Right atrium auricular region (tissue), 2 donors: ENCODE data around the gene FUS. TPM values are rescaled to one million over a fixed set of nuclear protein-coding genes. Genes with fewer than 3 reads are reported as not detected.
"Not testable (repeated sequence)": the region's sequence is repeated elsewhere in the genome, so short reads cannot be mapped to it uniquely, and the experiment has no call there.

ENCODE experiments used
- DNase-seq: peaks from one replicate; pipeline ENCODE4 v3.0.0-alpha.2; 2019; ENCODE audit warnings: low spot score
- H3K27ac ChIP-seq, 2 donors: fragments of 200-600 bp; sonication (generic); 1 replicate in 1 of 2; 2 replicates in 1 of 2; pipeline ENCODE4 v1.5.1; 2016 to 2019
- H3K27me3 ChIP-seq, 2 donors: fragments of 200-600 bp; sonication (generic); one replicate each; pipeline versions ENCODE4 v1.5.1 to v1.6.0; 2017 to 2019
- H3K36me3 ChIP-seq: fragments of 200-600 bp; sonication (generic); one replicate; pipeline ENCODE4 v1.5.1; 2016
- H3K4me1 ChIP-seq, 2 donors: fragments of 200-600 bp; sonication (generic); one replicate each; pipeline versions ENCODE4 v1.5.1 to v1.6.0; 2017 to 2019
- H3K4me3 ChIP-seq, 2 donors: fragments of 200-600 bp; sonication (generic); 1 replicate in 1 of 2; 2 replicates in 1 of 2; pipeline ENCODE4 v1.5.1; 2017 to 2019; ENCODE audit warnings: mild to moderate bottlenecking in 1 of 2, moderate library complexity in 1 of 2
- H3K9me3 ChIP-seq, 2 donors: fragments of 200-600 bp; sonication (generic); one replicate each; pipeline ENCODE4 v1.5.1; 2019
- CTCF ChIP-seq, 2 donors: fragments of 200-600 bp; sonication (generic); IDR thresholded peaks; one replicate each; pipeline ENCODE4 v1.5.1; 2019; ENCODE audit warnings: antibody characterized with exemption in 2 of 2
- total RNA-seq, 2 donors: library from RNA; depleted of rRNA; stranded (reverse); fragments of >200 nt; gene quantifications; one replicate each; pipeline ENCODE4 v1.1.0, GENCODE V29; 2016

The FUS gene
- total RNA-seq, 2 donors from 2014 or later = 16.9 to 34.3 TPM

GRCh38 chr16:31148896-31149295 lies 31.0 kb upstream of the FUS start:
- H3K27ac ChIP-seq = no peak overlapping the region
- no peak overlapping the region for H3K4me3 ChIP-seq
- TF ChIP-seq CTCF (IDR thresholded peaks at IDR 0.05) = no peak
- H3K27me3 ChIP-seq = peaks cover 0 to 7% of the 10 kb centered on the region in 2 donors
- H3K36me3 ChIP-seq = no peaks in the 10 kb centered on the region
- H3K4me1 ChIP-seq = peaks cover 0 to 7% of the 10 kb centered on the region in 2 donors
- DNase-seq = no peak
- no peaks in the 10 kb centered on the region for H3K9me3 ChIP-seq

DNA sequence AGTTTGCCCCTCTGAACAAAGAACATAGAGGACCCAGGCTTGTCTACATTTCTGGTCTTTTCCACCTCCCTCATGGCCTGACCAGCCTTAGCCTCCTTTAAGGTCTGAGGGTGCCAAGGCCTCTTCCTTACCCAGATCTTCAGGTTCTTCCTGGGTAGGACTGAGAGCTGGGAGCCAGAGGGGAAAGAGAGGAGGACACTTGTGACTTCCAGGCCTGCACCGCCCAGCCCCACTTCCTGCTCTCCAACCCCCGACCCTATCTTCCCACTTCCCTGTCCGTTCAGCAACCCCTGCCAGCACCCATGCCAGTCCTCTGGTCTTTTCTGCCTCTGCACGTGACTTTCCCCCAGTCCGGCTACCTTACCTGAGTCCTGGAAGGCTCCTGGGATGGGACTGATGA lies 30.6 kb upstream of the FUS start:
- no peak overlapping the region for H3K27ac ChIP-seq
- DNase-seq = no peak
- peaks cover 0 to 7% of the 10 kb centered on the region in 2 donors for H3K4me1 ChIP-seq
- no peaks in the 10 kb centered on the region for H3K36me3 ChIP-seq
- H3K4me3 ChIP-seq = no peak overlapping the region
- no peaks in the 10 kb centered on the region for H3K9me3 ChIP-seq
- H3K27me3 ChIP-seq = peaks cover 0 to 7% of the 10 kb centered on the region in 2 donors
- TF ChIP-seq CTCF (IDR thresholded peaks at IDR 0.05) = no peak

DNA sequence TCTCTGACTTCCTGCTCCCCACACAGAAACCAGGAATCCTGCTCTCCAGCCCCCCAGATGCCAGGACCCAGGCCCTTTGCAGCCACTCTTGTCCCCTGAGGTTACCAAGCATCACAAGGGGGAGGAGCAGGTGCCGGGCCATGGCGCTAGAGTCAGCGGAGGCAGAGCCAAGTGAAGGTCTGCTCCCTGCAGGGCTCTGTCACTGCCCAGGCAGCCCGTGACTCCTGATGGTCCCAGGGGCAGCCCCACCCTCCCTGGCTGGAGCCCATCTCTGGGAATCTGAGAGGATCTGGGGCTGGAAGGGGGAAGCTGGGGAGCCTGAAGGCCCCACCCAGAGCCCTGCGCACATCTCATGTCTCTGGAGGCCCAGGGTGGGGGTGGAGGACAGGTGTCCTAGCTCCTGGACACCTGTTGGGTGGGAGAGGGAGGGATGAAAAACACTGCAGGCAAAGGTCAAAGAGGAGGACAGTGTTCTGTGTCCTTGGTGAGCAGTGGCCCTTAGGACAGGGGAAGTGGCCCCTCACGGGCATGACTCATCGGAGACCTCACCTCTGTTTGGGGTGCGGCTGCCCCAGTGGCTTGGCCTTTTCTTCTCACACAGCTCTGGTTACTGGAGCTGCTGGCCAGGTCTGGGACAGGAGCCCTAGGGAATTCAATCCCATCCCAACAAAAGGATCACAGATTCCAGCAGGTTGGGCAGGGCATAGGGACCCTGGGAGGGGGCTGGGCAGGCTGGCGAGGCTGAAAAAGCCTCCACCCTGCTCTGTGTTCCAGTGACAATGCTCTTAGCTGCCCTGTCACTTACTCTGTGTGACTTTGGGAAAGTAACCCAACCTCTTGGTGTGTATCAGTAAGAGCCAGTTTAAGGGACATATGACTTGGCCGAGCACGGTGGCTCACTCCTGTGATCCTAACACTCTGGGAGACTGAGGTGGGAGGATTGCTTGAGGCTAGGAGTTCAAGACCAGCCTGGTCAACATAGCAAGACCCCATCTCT lies 29.7 kb upstream of the FUS start, which contains the start of gene PRSS36:
Gene PRSS36, minus strand, starts transcription at position 173 of the 997 bp plus-strand sequence. Its CDS starts 31 bp downstream, at position 142.
- Histone ChIP-seq H3K27ac (peak within 1 kb of the TSS in 1 of 2 donors; percentile 10), H3K9me3 (no peaks in the 10 kb centered on the region), H3K36me3 (no peaks in the 10 kb centered on the region), H3K4me3 (no peak within 1 kb of the TSS), H3K4me1 (peaks cover 0 to 7% of the 10 kb centered on the region in 2 donors), H3K27me3 (peaks cover 0 to 7% of the 10 kb centered on the region in 2 donors)
- no peak for DNase-seq
- TF ChIP-seq CTCF (IDR thresholded peaks at IDR 0.05) = no peak

DNA sequence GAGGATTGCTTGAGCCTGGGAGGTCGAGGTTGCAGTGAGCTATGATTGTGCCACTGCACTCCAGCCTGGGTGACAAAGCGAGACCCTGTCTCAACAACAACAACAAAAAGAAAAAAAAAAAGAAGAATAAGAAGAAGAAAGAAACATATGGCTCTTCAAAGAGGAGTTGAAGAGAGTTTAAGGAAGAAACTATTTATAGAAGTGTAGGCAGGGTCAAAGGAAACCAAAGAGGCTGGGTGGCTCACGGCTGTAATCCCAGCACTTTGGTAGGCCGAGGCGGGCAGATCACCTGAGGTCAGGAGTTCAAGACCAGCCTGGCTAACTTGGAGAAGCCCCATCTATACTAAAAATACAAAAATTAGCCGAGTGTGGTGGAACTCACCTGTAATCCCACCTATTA lies 29.0 kb upstream of the FUS start:
- not testable (repeated sequence) for H3K27me3 ChIP-seq

DNA sequence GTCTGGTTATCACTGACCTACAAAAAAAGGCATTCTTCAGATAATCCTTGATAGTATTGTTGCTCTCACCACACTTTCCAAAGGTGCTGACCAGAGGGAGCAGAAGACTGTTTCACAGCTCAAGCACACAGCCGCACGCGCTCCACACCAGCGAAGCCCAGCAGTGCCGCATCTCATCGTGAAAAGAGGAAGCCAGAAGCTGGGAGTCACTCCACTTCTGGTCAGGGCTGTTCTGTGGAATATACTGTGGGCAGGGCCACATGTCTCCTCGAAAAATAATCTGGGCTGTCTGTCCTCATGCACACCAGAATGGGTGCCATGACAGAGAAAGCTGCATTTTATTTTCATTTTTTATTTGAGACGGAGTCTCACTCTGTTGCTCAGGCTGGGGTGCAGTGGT lies 22.8 kb upstream of the FUS start:
- no peaks in the 10 kb centered on the region for H3K27me3 ChIP-seq
- no peaks in the 10 kb centered on the region for H3K4me1 ChIP-seq
- no peak for TF ChIP-seq CTCF (IDR thresholded peaks at IDR 0.05)
- no peak overlapping the region for H3K27ac ChIP-seq
- no peaks in the 10 kb centered on the region for H3K36me3 ChIP-seq
- no peak overlapping the region for H3K4me3 ChIP-seq
- H3K9me3 ChIP-seq = no peaks in the 10 kb centered on the region
- DNase-seq = no peak

More for the DNA sequence above, 29.0 kb upstream of the FUS start:
- not testable (repeated sequence) for H3K36me3 ChIP-seq, H3K4me3 ChIP-seq, H3K9me3 ChIP-seq, H3K4me1 ChIP-seq, DNase-seq, H3K27ac ChIP-seq

DNA sequence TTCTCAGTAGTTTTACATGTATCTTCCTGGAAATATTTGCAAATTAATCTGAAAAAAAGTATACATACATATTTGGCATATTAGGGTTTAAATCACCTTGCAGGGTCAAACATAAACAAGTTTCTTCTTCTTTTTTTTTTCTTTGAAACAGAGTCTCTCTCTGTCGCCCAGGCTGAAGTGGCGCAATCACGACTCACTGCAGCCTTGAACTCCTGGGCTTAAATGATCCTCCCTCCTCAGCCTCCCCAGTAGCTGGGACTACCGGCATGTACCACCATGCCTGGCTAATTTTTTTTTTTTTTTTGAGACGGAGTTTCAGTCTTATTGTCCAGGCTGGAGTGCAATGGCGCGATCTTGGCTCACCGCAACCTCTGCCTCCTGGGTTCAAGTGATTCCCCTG lies 12.6 kb upstream of the FUS start:
- H3K27ac ChIP-seq = no peak overlapping the region
- DNase-seq = no peak
- H3K9me3 ChIP-seq = no peaks in the 10 kb centered on the region
- H3K36me3 ChIP-seq = no peaks in the 10 kb centered on the region
- no peaks in the 10 kb centered on the region for H3K27me3 ChIP-seq
- TF ChIP-seq CTCF (IDR thresholded peaks at IDR 0.05) = no peak
- peaks cover 0 to 7% of the 10 kb centered on the region in 2 donors for H3K4me1 ChIP-seq
- H3K4me3 ChIP-seq = no peak overlapping the region
